ENCODE data around the gene GNAL.

The GNAL gene

DNA sequence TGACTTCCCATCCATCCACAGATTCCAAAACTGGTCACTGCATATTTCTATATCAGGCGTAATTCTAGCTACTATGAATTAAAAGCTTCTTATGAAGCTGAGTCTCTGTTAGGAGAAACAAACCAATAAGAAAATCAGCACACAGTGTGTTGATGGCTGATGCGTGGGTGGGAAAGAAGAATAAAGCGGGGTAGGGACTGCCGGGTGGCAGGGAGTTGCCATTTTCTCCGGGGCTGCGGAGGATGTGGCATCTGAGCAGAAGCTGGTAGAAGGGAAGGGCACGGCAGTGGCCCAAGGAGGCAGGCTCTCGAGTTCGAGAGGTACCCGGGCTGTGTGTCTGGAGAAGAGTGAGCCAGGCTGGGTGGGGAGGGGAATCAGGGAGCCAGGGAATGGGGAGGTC is 113.5 kb downstream of the GNAL start:
- H3K9ac ChIP-seq (ENCODE audit: insufficient read length) = no peak overlapping the region
- no peaks in the 10 kb centered on the region for H3K36me3 ChIP-seq (ENCODE audit: insufficient read depth, low read length)
- DNase-seq (ENCODE audit: low read depth, low spot score) = no peak
- no peak overlapping the region for H3K27ac ChIP-seq
- TF ChIP-seq EZH2 (IDR thresholded peaks at IDR 0.05) (no peak), FOXP2 (optimal IDR thresholded peaks at IDR 0.05; ENCODE audit: control extremely low read depth, extremely low read length, insufficient read depth) (no peak), POLR2AphosphoS5 (IDR thresholded peaks at IDR 0.05; ENCODE audit: borderline replicate concordance, low read depth, low read length) (no peak)
- no peak overlapping the region for H3K4me3 ChIP-seq
- no peaks in the 10 kb centered on the region for H3K9me3 ChIP-seq (ENCODE audit: low read depth, low read length)

DNA sequence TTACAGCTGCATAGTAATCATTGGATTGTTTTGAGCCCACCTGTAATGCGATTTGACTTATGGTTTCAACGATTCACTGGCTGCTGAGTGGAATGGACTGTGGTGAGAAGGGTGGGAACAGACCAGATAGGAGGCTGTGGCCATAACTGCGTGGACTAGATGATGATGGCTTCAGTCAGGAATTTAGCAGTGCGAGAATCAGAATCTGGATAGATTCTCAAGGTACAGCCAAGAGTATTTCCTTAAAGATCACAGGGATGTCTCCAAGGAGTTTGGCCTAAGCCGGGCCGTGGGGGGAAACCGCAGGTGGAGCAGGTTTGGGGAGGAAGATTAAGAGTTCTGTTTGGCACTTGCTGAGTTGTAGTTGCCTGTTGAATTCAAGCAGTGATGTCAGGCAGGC is 118.2 kb downstream of the GNAL start:
- TF ChIP-seq FOXP2 (optimal IDR thresholded peaks at IDR 0.05; ENCODE audit: control extremely low read depth, extremely low read length, insufficient read depth) = no peak
- no peak for TF ChIP-seq EZH2 (IDR thresholded peaks at IDR 0.05)
- no peak for TF ChIP-seq POLR2AphosphoS5 (IDR thresholded peaks at IDR 0.05; ENCODE audit: borderline replicate concordance, low read depth, low read length)
- no peak for DNase-seq (ENCODE audit: low read depth, low spot score)
- Histone ChIP-seq H3K9ac (ENCODE audit: insufficient read length) (no peak overlapping the region), H3K9me3 (ENCODE audit: low read depth, low read length) (no peaks in the 10 kb centered on the region), H3K27ac (no peak overlapping the region), H3K36me3 (ENCODE audit: insufficient read depth, low read length) (no peaks in the 10 kb centered on the region), H3K4me3 (no peak overlapping the region)

DNA sequence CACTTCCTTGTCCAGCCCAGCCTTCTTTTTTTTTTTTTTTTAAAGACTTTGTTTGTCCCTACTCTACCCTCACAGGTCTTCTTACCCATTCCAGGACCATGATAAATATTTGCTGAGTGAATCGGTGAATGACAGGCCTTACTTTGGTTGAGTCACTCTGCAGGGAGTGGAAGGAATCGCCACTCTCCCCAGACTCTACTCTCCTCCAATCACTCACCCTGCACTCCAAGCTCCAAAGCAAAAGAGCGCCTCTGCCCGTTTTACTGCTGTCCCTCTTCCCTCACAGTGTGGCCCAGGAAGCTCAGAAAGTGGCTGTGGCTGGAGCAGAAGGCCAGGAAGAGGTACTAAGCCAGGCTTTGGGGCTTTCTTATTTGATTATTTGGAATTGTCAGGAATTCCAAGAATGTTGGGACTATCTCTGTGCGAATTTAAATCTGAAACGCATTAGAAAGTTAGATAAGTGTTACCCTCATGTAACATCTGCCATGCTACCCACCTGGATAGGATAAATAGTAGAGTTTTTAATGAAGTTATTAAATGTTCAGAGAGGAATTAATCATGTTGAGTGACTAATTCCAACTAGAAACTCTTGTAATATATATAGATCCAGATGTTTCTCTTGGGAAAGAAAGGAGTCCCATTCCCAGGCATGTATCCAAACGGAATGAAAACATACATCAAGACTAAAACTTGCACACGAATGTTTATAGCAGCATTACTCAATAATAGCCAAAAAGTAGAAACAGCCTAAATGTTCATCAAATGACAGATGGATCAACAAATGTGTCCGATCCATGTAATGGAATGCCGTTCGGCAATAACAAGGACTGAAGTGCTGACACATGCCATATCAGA is 119.2 kb downstream of the GNAL start:
- H3K4me3 ChIP-seq = no peak overlapping the region
- DNase-seq (ENCODE audit: low read depth, low spot score) = no peak
- TF ChIP-seq FOXP2 (optimal IDR thresholded peaks at IDR 0.05; ENCODE audit: control extremely low read depth, extremely low read length, insufficient read depth) (no peak), EZH2 (IDR thresholded peaks at IDR 0.05) (no peak), POLR2AphosphoS5 (IDR thresholded peaks at IDR 0.05; ENCODE audit: borderline replicate concordance, low read depth, low read length) (no peak)
- no peak overlapping the region for H3K9ac ChIP-seq (ENCODE audit: insufficient read length)
- no peaks in the 10 kb centered on the region for H3K36me3 ChIP-seq (ENCODE audit: insufficient read depth, low read length)
- no peak overlapping the region for H3K27ac ChIP-seq
- H3K9me3 ChIP-seq (ENCODE audit: low read depth, low read length) = no peaks in the 10 kb centered on the region

DNA sequence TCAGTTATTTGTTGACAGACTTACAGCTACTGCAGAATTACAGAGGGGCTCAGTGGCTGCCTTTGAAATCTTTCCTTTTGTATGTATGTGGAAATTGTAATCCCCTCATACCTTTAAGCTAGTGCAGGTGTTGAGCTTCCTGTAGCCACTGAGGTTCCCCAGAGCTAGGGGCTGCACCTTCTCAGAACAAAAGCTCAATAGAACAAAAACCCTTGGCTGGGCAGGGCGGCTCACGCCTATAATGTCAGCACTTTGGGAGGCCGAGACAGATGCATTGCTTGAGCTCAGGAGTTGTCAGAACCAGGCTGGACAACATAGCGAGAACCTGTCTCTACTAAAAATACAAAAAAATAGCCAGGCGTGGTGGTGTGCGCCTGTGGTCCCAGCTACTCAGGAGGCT is 120.8 kb downstream of the GNAL start:
- Histone ChIP-seq H3K36me3 (ENCODE audit: insufficient read depth, low read length) (no peaks in the 10 kb centered on the region), H3K9ac (ENCODE audit: insufficient read length) (no peak overlapping the region), H3K9me3 (ENCODE audit: low read depth, low read length) (no peaks in the 10 kb centered on the region), H3K27ac (no peak overlapping the region), H3K4me3 (no peak overlapping the region)
- TF ChIP-seq EZH2 (IDR thresholded peaks at IDR 0.05) (no peak), FOXP2 (optimal IDR thresholded peaks at IDR 0.05; ENCODE audit: control extremely low read depth, extremely low read length, insufficient read depth) (no peak), POLR2AphosphoS5 (IDR thresholded peaks at IDR 0.05; ENCODE audit: borderline replicate concordance, low read depth, low read length) (no peak)
- no peak for DNase-seq (ENCODE audit: low read depth, low spot score)

DNA sequence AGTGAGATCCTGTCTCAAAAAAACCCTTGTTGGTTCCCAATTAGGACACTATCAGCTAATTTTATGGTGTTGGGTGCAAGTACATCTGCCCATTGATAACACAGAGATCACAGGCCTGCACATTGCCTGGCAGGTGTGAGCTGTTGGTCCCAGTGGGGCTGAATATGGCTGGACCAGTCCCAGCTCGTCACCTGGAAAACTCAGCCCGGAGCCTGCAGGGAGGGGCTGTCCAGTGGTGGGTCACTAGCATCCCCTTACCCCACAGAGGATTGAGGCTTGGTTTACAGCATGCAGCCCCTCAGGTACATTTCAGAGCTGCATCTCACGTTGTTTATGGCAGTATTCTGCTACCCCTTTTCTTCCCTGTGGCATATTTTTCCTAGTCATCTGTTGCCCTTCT is 121.3 kb downstream of the GNAL start:
- Histone ChIP-seq H3K36me3 (ENCODE audit: insufficient read depth, low read length) (no peaks in the 10 kb centered on the region), H3K9ac (ENCODE audit: insufficient read length) (no peak overlapping the region), H3K4me3 (no peak overlapping the region), H3K27ac (no peak overlapping the region), H3K9me3 (ENCODE audit: low read depth, low read length) (no peaks in the 10 kb centered on the region)
- DNase-seq (ENCODE audit: low read depth, low spot score) = no peak
- no peak for TF ChIP-seq POLR2AphosphoS5 (IDR thresholded peaks at IDR 0.05; ENCODE audit: borderline replicate concordance, low read depth, low read length)
- no peak for TF ChIP-seq FOXP2 (optimal IDR thresholded peaks at IDR 0.05; ENCODE audit: control extremely low read depth, extremely low read length, insufficient read depth)
- no peak for TF ChIP-seq EZH2 (IDR thresholded peaks at IDR 0.05)

GRCh38 chr18:11811009-11811408 is 121.9 kb downstream of the GNAL start:
- no peak for DNase-seq (ENCODE audit: low read depth, low spot score)
- Histone ChIP-seq H3K36me3 (ENCODE audit: insufficient read depth, low read length) (no peaks in the 10 kb centered on the region), H3K9me3 (ENCODE audit: low read depth, low read length) (no peaks in the 10 kb centered on the region), H3K27ac (no peak overlapping the region), H3K4me3 (no peak overlapping the region), H3K9ac (ENCODE audit: insufficient read length) (no peak overlapping the region)
- TF ChIP-seq POLR2AphosphoS5 (IDR thresholded peaks at IDR 0.05; ENCODE audit: borderline replicate concordance, low read depth, low read length) (no peak), FOXP2 (optimal IDR thresholded peaks at IDR 0.05; ENCODE audit: control extremely low read depth, extremely low read length, insufficient read depth) (no peak), EZH2 (IDR thresholded peaks at IDR 0.05) (no peak)

GRCh38 chr18:11817229-11817628 is 128.2 kb downstream of the GNAL start:
- H3K9me3 ChIP-seq (ENCODE audit: low read depth, low read length) = no peaks in the 10 kb centered on the region
- no peak for DNase-seq (ENCODE audit: low read depth, low spot score)
- no peak overlapping the region for H3K9ac ChIP-seq (ENCODE audit: insufficient read length)
- TF ChIP-seq FOXP2 (optimal IDR thresholded peaks at IDR 0.05; ENCODE audit: control extremely low read depth, extremely low read length, insufficient read depth) (no peak), EZH2 (IDR thresholded peaks at IDR 0.05) (no peak), POLR2AphosphoS5 (IDR thresholded peaks at IDR 0.05; ENCODE audit: borderline replicate concordance, low read depth, low read length) (no peak)
- no peak overlapping the region for H3K27ac ChIP-seq
- H3K4me3 ChIP-seq = no peak overlapping the region
- H3K36me3 ChIP-seq (ENCODE audit: insufficient read depth, low read length) = no peaks in the 10 kb centered on the region

DNA sequence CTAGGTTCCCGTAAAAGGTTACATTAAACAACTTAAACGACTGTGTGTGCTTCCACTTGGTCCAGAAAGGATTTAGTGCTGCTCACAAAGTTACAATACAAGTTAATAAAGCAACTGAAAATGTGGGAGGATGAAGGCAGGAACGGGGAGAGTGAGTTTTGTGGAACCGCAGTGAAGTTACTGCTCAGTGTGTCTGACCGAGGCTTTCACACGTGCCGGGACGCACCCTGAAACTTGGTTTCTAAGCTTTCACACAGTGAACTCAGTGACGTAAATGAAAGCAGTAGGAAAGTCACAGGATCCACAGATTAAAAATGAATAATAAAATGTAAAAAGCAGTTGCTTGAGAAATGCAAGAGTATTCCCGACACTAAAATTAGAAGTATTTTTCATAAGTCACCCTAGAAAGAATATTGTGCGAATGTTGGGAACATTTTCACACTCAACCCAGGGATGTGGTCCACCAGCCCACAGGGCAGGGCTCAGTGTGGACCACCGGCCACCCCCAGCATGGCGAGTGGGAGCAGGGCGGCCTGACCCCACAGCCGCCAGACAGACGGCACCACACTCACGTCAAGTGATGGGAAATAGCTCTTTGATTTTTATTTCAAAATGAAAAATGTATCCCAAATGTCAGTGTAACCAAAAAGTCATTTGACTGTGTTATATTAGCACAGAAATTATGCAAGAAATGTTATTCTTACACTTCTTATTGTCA is 129.6 kb downstream of the GNAL start:
- no peak for TF ChIP-seq POLR2AphosphoS5 (IDR thresholded peaks at IDR 0.05; ENCODE audit: borderline replicate concordance, low read depth, low read length)
- TF ChIP-seq EZH2 (IDR thresholded peaks at IDR 0.05) = no peak
- no peak for TF ChIP-seq FOXP2 (optimal IDR thresholded peaks at IDR 0.05; ENCODE audit: control extremely low read depth, extremely low read length, insufficient read depth)

More for the DNA sequence above, 129.6 kb downstream of the GNAL start:
- Histone ChIP-seq H3K9me3 (ENCODE audit: low read depth, low read length) (no peaks in the 10 kb centered on the region), H3K36me3 (ENCODE audit: insufficient read depth, low read length) (no peaks in the 10 kb centered on the region), H3K9ac (ENCODE audit: insufficient read length) (no peak overlapping the region), H3K27ac (no peak overlapping the region), H3K4me3 (no peak overlapping the region)
- DNase-seq (ENCODE audit: low read depth, low spot score) = no peak
